ENCODE results near the gene TXNRD2.

The TXNRD2 gene

DNA sequence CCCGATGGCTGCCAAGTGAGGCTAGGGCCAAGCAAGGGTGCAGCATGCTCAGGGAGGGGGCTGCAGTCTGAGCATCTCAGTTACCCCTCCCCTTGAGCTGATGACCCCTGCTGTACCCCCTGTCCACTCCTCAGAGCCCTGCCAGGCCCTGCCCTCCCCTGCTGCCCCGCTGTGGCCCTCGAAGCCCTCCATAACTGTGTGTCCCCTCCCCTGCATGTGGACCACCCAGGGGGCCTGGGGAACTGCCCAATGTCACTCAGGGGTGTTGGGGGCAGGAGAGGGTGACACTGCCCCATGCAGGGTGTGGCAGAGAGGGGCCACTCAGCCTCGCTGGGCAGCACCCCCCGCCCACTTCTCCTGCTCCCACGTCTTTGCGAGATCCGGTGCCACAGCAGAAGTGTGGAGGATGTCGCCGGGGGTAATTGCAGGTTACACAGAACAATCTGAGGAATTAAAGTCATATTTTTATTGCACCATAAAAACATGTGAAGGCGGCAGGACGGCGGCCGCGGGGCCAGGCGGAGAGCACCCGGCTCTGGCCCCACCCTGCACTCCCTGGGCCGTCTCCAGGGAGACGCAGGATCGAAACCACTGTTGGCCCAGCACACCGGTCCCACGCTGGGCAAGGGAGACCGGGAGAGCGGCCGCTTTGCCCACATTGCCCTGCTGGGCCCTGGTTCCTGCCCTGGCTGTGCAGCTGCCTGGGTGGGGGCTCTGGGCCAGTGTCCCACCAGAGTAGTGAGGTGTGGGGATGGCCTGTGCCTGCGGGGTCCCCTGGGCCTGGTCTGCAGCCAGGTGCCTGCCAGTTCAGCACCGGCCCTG lies 68.3 kb downstream of the TXNRD2 start:
- H3K4me3 ChIP-seq (ENCODE audit: low read depth in 1 of 2, low read length in 1 of 2) = no peak overlapping the region
- H3K4me1 ChIP-seq (ENCODE audit: control insufficient read depth in 1 of 2, insufficient read depth in 1 of 2, low read depth in 1 of 2, low read length in 1 of 2) = no peaks in the 10 kb centered on the region
- H3K27me3 ChIP-seq = no peaks in the 10 kb centered on the region
- TF ChIP-seq, protein P1, sequence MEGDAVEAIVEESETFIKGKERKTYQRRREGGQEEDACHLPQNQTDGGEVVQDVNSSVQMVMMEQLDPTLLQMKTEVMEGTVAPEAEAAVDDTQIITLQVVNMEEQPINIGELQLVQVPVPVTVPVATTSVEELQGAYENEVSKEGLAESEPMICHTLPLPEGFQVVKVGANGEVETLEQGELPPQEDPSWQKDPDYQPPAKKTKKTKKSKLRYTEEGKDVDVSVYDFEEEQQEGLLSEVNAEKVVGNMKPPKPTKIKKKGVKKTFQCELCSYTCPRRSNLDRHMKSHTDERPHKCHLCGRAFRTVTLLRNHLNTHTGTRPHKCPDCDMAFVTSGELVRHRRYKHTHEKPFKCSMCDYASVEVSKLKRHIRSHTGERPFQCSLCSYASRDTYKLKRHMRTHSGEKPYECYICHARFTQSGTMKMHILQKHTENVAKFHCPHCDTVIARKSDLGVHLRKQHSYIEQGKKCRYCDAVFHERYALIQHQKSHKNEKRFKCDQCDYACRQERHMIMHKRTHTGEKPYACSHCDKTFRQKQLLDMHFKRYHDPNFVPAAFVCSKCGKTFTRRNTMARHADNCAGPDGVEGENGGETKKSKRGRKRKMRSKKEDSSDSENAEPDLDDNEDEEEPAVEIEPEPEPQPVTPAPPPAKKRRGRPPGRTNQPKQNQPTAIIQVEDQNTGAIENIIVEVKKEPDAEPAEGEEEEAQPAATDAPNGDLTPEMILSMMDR (IDR thresholded peaks at IDR 0.05) = no peak
- no peaks in the 10 kb centered on the region for H3K9me3 ChIP-seq
- H3K27ac ChIP-seq = no peak overlapping the region
- H3K36me3 ChIP-seq = peaks cover 34% of the 10 kb centered on the region

DNA sequence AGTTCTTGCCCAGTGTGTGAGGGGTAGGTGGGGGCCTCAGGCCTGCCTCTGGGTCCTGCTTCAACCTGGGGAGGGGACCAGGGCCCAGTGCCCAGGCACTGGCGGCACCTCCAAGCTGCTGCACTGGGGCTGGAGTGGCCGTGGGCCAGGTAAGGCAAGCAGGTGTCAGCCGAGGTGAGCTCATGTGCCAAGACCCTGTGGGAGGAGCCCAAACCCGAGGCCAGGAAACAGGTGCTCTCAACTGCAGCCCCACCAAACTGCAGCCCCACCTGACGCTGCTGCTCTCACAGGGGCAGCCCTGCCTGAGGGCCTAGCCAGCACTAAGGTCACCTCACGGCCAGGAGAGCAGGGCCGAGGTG lies 68.9 kb downstream of the TXNRD2 start:
- Histone ChIP-seq H3K27me3 (no peaks in the 10 kb centered on the region), H3K4me3 (ENCODE audit: low read depth in 1 of 2, low read length in 1 of 2) (no peak overlapping the region), H3K9me3 (no peaks in the 10 kb centered on the region), H3K4me1 (ENCODE audit: control insufficient read depth in 1 of 2, insufficient read depth in 1 of 2, low read depth in 1 of 2, low read length in 1 of 2) (no peaks in the 10 kb centered on the region), H3K27ac (no peak overlapping the region), H3K36me3 (peaks cover 28% of the 10 kb centered on the region)
- TF ChIP-seq, protein P1 (IDR thresholded peaks at IDR 0.05) = no peak

DNA sequence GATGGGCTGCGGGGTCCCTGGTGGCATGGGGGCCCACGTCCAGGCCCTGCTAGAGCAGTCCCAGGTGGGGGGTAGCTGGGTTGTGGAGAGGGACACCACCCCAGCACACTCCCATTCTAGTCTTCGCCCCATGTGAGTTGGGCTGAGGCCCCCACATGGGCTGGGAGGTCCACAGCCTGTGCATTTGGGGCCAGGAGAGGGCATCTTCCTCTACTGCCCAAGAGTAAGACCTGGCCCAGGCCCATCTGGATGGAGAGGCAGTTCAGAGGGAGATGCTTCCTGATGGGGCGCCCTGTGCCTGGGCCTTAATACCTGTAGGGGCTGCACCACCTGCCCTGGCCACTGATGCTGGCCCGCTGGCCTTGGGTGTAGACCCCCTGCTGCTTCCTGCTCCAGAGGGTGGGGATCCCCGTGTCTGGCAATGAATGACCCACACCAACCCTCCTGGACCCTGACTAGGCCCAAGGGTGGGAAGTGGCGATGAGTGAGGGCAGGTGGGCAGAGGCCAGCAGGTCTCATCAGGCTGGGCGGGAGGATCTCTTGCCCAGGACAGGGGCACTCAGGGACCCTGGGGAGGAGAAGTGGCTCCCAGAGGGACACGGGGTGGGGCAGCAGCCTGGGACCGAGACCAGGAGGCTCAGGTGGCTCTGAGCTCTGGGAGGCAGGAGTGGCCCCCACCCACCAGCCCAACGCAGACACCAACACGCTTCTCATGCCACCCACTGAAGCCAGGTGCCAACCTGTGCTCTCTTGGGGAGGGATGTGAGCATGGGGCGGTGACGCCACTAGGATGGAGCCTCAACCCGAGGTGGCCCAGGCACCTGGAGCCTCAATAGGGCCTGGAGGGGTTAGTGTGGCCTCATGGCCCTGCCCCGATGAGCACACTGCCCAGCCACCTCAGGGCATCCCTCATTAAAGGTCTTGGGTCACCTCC lies 69.5 kb downstream of the TXNRD2 start:
- no peaks in the 10 kb centered on the region for H3K4me1 ChIP-seq (ENCODE audit: control insufficient read depth in 1 of 2, insufficient read depth in 1 of 2, low read depth in 1 of 2, low read length in 1 of 2)
- TF ChIP-seq, protein P1 (IDR thresholded peaks at IDR 0.05) = no peak
- no peak overlapping the region for H3K4me3 ChIP-seq (ENCODE audit: low read depth in 1 of 2, low read length in 1 of 2)
- no peaks in the 10 kb centered on the region for H3K27me3 ChIP-seq
- no peaks in the 10 kb centered on the region for H3K9me3 ChIP-seq
- peaks cover 28% of the 10 kb centered on the region for H3K36me3 ChIP-seq
- no peak overlapping the region for H3K27ac ChIP-seq

DNA sequence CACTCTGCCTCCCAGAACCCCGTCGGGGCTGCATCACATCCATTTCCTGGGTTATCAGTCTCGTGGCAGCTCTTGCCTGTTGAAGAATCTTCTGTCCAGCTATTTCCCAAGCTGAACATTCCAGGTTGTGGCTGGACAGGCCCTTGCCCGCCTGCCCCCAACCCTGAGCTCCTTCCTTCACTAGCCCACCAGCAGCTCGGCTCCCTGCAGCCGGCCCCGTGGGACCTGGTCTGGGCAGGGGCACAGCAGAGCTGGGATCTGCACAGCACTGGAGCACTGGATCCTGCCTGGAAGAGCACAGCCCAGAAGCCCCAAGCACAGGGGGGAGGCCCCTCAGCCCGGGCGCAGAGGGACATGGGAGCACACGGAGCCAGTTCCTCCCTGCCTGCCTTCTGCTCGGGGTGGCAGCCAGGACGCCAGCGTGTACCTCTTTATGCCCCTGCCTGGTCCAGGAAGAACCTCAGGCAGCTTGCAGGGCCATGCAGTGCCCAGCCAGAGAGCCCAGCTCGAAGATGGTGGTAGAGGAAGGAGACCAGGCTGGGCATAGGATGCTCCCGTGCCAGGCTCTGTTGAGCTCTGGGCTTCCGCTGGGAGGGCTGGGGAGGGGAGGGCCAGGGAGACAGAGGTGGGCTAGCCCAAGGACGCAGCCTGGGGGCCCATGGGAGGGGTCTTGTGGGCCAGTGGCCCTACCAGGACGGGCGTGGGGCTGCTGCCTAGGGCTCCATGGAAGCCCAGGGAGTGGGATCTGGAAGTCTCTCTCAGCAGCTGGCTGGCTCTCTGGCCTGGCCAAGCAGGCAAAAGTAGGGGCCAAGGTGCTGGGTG lies 70.4 kb downstream of the TXNRD2 start:
- Histone ChIP-seq H3K4me1 (ENCODE audit: control insufficient read depth in 1 of 2, insufficient read depth in 1 of 2, low read depth in 1 of 2, low read length in 1 of 2) (no peaks in the 10 kb centered on the region), H3K27me3 (no peaks in the 10 kb centered on the region), H3K9me3 (no peaks in the 10 kb centered on the region), H3K36me3 (peaks cover 24% of the 10 kb centered on the region), H3K4me3 (ENCODE audit: low read depth in 1 of 2, low read length in 1 of 2) (no peak overlapping the region), H3K27ac (no peak overlapping the region)
- TF ChIP-seq, protein P1 (IDR thresholded peaks at IDR 0.05) = no peak
